Measurements from ENCODE around the gene ISG20L2. TPM values are rescaled to one million over a fixed set of nuclear protein-coding genes. Genes with fewer than 3 reads are reported as not detected.
A peak's percentile ranks its signal among the peaks of the same experiment; 100 is the strongest.

The ISG20L2 gene
- polyA plus RNA-seq, 2 of the 4 experiments (the other 2 are of a cell fraction), result 29.6 to 42.5 TPM

GRCh38 chr1:156696755-156697154 is 31.8 kb downstream of the ISG20L2 start:
- 90% methylated on average over 8 of the region's 8 CpGs for WGBS (ENCODE audit: missing lambda C conversion rate)
- Histone ChIP-seq H3K4me1 (peaks cover 29% of the 10 kb centered on the region), H3K9me3 (no peaks in the 10 kb centered on the region), H3K27ac (no peak overlapping the region), H3K4me3 (no peak overlapping the region), H3K4me2 (no peak overlapping the region)
- ATAC-seq (no peak), FAIRE-seq (no peak), DNase-seq (ENCODE audit: low read depth in 1 of 2, low spot score in 1 of 2) (no peak)
- ChIA-PET CTCF (interaction anchor here (0.9 to 52.1 kb wide), 3 partner anchors 3 to 69 kb away, joined by 3 to 2258 read pairs (median 2258); partner anchors contain the start of genes CRABP2, ISG20L2, METTL25B and NES), POLR2A (no interaction called here)
- TF ChIP-seq, protein P1, sequence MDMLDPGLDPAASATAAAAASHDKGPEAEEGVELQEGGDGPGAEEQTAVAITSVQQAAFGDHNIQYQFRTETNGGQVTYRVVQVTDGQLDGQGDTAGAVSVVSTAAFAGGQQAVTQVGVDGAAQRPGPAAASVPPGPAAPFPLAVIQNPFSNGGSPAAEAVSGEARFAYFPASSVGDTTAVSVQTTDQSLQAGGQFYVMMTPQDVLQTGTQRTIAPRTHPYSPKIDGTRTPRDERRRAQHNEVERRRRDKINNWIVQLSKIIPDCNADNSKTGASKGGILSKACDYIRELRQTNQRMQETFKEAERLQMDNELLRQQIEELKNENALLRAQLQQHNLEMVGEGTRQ (IDR thresholded peaks at IDR 0.05), result no peak
- no peak for TF ChIP-seq CBX8 (IDR thresholded peaks at IDR 0.05)
- no peak for TF ChIP-seq HES2 (IDR thresholded peaks at IDR 0.05)
- no peak for TF ChIP-seq NR3C1 (IDR thresholded peaks at IDR 0.05)

DNA sequence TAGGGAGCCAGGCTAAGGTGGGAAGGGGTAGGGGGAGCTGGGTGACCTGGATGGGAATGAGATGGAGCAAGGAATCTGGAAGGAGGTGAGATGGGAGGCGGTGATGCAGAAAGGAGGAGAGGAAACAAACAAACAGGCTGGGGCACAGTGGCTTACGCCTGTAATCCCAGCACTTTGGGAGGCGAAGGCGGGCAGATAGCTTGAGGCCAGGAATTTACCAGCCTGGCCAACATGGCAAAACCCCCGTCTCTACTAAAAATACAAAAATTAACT is 33.9 kb downstream of the ISG20L2 start:
- FAIRE-seq (no peak), ATAC-seq (no peak), DNase-seq (ENCODE audit: low read depth in 1 of 2, low spot score in 1 of 2) (no peak)
- CTCF ChIA-PET, result interaction anchor here (0.7 to 52.1 kb wide), 7 partner anchors 18 to 227 kb away, joined by 3 to 2258 read pairs (median 4); partner anchors contain the start of genes CRABP2, ISG20L2, METTL25B and NES
- H3K4me2 ChIP-seq, result no peak overlapping the region
- TF ChIP-seq NPAS2 (CRISPR knock-in tag; IDR thresholded peaks at IDR 0.05; ENCODE audit: borderline replicate concordance) (no peak), ZNF302 (CRISPR knock-in tag; IDR thresholded peaks at IDR 0.05) (no peak), ATOH8 (CRISPR knock-in tag; IDR thresholded peaks at IDR 0.05; ENCODE audit: low read depth) (no peak), RNF2 (IDR thresholded peaks at IDR 0.05; ENCODE audit: borderline replicate concordance, low read depth) (no peak), FOXS1 (CRISPR knock-in tag; IDR thresholded peaks at IDR 0.05) (no peak), MAFK (IDR thresholded peaks at IDR 0.05; ENCODE audit: partially characterized antibody) (no peak), EHF (CRISPR knock-in tag; IDR thresholded peaks at IDR 0.05) (no peak), CBX2 (IDR thresholded peaks at IDR 0.05; ENCODE audit: borderline replicate concordance, low read depth) (no peak)
- TF ChIP-seq, protein P2, sequence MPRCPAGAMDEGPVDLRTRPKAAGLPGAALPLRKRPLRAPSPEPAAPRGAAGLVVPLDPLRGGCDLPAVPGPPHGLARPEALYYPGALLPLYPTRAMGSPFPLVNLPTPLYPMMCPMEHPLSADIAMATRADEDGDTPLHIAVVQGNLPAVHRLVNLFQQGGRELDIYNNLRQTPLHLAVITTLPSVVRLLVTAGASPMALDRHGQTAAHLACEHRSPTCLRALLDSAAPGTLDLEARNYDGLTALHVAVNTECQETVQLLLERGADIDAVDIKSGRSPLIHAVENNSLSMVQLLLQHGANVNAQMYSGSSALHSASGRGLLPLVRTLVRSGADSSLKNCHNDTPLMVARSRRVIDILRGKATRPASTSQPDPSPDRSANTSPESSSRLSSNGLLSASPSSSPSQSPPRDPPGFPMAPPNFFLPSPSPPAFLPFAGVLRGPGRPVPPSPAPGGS (IDR thresholded peaks at IDR 0.05), result no peak
- TF ChIP-seq, protein P3, sequence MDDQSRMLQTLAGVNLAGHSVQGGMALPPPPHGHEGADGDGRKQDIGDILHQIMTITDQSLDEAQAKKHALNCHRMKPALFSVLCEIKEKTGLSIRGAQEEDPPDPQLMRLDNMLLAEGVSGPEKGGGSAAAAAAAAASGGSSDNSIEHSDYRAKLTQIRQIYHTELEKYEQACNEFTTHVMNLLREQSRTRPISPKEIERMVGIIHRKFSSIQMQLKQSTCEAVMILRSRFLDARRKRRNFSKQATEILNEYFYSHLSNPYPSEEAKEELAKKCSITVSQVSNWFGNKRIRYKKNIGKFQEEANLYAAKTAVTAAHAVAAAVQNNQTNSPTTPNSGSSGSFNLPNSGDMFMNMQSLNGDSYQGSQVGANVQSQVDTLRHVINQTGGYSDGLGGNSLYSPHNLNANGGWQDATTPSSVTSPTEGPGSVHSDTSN (IDR thresholded peaks at IDR 0.05), result no peak
- H3K9me3 ChIP-seq, result no peaks in the 10 kb centered on the region
- WGBS (ENCODE audit: missing lambda C conversion rate), result 89% methylated on average over 5 of the region's 5 CpGs
- POLR2A ChIA-PET, result interaction anchor here (0.7 kb wide), 1 partner anchor 111 kb away, joined by 3 read pairs; no protein-coding TSS in a partner anchor
- H3K4me3 ChIP-seq, result no peak overlapping the region
- H3K4me1 ChIP-seq, result peaks cover 44% of the 10 kb centered on the region
- peak overlapping the region in 1 of 2 experiments; percentile 23; a peak in 2 of 6 replicates for H3K27ac ChIP-seq

DNA sequence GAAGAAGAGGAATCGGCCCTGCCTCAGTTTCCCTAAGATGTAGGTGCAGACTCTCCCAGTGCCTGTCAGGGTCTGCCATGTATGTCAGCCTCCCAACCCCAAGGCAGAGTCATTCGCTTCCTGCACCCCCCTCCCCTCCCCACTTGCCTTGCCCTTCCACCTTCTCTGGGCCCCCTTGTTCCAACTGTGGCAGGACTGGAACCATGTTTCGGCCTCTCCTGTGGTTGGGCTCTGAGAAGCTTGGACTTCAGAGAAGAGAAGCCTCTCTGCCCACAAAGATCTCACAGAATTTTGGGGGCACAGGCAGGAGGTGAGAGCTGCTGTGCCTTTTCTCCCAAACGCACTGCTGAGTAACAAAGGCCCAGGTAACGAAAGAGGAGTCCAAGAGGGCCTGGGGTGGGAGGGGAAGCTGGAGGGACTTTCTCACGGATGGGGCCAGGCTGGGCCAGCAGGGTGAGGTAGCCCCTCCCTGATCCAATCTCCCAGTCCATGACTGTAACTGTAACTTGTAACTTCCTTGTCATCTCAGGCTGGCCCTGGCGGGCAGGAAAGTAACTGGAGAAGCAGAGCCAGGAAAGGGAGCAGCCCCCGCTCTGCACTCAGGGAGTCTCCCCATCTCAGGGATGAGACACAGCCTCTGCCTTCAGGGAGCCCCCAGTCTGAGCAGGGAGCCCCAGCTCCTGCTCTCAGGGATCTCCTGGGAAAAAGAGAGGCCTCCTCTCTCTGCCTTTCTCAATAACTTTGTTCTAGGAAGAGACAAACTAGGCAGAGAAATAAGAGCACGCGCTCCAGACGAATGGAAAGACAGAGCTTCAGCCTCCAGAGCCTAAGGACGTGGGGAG is 34.5 kb downstream of the ISG20L2 start:
- peaks cover 44% of the 10 kb centered on the region for H3K4me1 ChIP-seq
- FAIRE-seq (no peak), DNase-seq (ENCODE audit: low read depth in 1 of 2, low spot score in 1 of 2) (peak in 1 of 2 experiments; percentile 34), ATAC-seq (peak in 1 of 2 experiments; percentile 7; a peak in 2 of 6 replicates)
- ChIA-PET CTCF (interaction anchor here (0.7 to 52.1 kb wide), 9 partner anchors 10 to 228 kb away, joined by 3 to 2258 read pairs (median 4); partner anchors contain the start of genes CRABP2, ISG20L2, METTL25B and NES), POLR2A (interaction anchor here (0.7 to 0.9 kb wide), 2 partner anchors 17 to 111 kb away, joined by 3 read pairs; no protein-coding TSS in a partner anchor)
- H3K9me3 ChIP-seq, result no peaks in the 10 kb centered on the region
- no peak overlapping the region for H3K4me3 ChIP-seq
- no peak overlapping the region for H3K4me2 ChIP-seq
- no peak for TF ChIP-seq FOXS1 (CRISPR knock-in tag; IDR thresholded peaks at IDR 0.05)
- no peak for TF ChIP-seq HOXA7 (CRISPR knock-in tag; IDR thresholded peaks at IDR 0.05)
- no peak for TF ChIP-seq HMGXB4 (CRISPR knock-in tag; IDR thresholded peaks at IDR 0.05; ENCODE audit: borderline replicate concordance)
- TF ChIP-seq MAX (IDR thresholded peaks at IDR 0.05), result no peak
- TF ChIP-seq CHD2 (IDR thresholded peaks at IDR 0.05; ENCODE audit: low read length, partially characterized antibody), result no peak
- no peak for TF ChIP-seq EP300 (IDR thresholded peaks at IDR 0.05)
- TF ChIP-seq, protein P3 (IDR thresholded peaks at IDR 0.05), result no peak
- peak overlapping the region in 1 of 2 experiments; percentile 23; a peak in 2 of 6 replicates for H3K27ac ChIP-seq
- 72% methylated on average over 11 of the region's 12 CpGs for WGBS (ENCODE audit: missing lambda C conversion rate)

Measured in A549 (cell line).